Heart right ventricle (tissue), 16 donors: ENCODE results near the gene CDH10. TPM values are rescaled to one million over a fixed set of nuclear protein-coding genes. Genes with fewer than 3 reads are reported as not detected.

Experiments used
- ATAC-seq, 8 donors: fragments of 200-7000 bp; cut with Tn5 transposase; one replicate each; pipeline ENCODE4 v1.9.1; 2020; ENCODE audit warnings: mild to moderate bottlenecking in 8 of 8, moderate library complexity in 8 of 8, moderate number of reproducible peaks in 1 of 8
- DNase-seq, 2 donors: peaks; one replicate each; pipeline ENCODE4 v3.0.0-alpha.2; 2020
- H3K27ac ChIP-seq, 10 donors: fragments of 200-600 bp; sonication (generic) in 2 of 10; one replicate each; pipeline versions ENCODE4 v1.5.0 to v1.8.0; 2020 to 2022; ENCODE audit warnings: mild to moderate bottlenecking in 3 of 10
- H3K27me3 ChIP-seq, 7 donors: fragments of 200-600 bp; one replicate each; pipeline ENCODE4 v1.8.0; 2021 to 2022; ENCODE audit warnings: mild to moderate bottlenecking in 2 of 7
- H3K36me3 ChIP-seq, 9 donors: fragments of 200-600 bp; sonication (generic) in 1 of 9; one replicate each; pipeline versions ENCODE4 v1.5.0 to v1.8.0; 2020 to 2022; ENCODE audit warnings: mild to moderate bottlenecking in 2 of 9
- H3K4me1 ChIP-seq, 9 donors: fragments of 200-600 bp; sonication (generic) in 1 of 9; one replicate each; pipeline versions ENCODE4 v1.5.0 to v1.8.0; 2020 to 2022; ENCODE audit warnings: mild to moderate bottlenecking in 4 of 9
- H3K4me3 ChIP-seq, 10 donors: fragments of 200-600 bp; sonication (generic) in 2 of 10; one replicate each; pipeline versions ENCODE4 v1.5.0 to v1.8.0; 2020 to 2022; ENCODE audit warnings: mild to moderate bottlenecking in 7 of 10, moderate library complexity in 2 of 10
- H3K9me3 ChIP-seq, 11 donors: fragments of 200-600 bp in 10 of 11; sonication (generic) in 2 of 11; one replicate each; pipeline versions ENCODE4 v1.5.0 to v1.8.0; 2013 to 2022; ENCODE audit warnings: mild to moderate bottlenecking in 2 of 11, control low read depth in 1 of 11, moderate library complexity in 1 of 11
- WGBS, 2 donors: extraction: QIAGEN DNeasy Blood & Tissue Kit; methylation state at CpG; one replicate each; pipeline ENCODE4 v1.1.7; 2013; ENCODE audit warnings: inconsistent platforms in 1 of 2; 5-methylcytosine and 5-hydroxymethylcytosine counted together
- intact Hi-C, 10 donors: fragments of 100-400 bp; cut with DNase I; formaldehyde crosslinking; loops; one replicate each; pipeline versions ENCODE4 v1.11.1 to v1.14.2; 2022
- polyA plus RNA-seq, 2 donors: library from polyadenylated mRNA; stranded (reverse); fragments of 200-250 nt; gene quantifications; one replicate each; pipeline ENCODE4 v1.2.3, GENCODE V29; 2013
- total RNA-seq, 10 donors: library from RNA; stranded (reverse); fragmentation: NEBNext Ultra II Directional in 3 of 10; extraction: Animal tissue kit (Norgen Biotek cat#: 25700) in 3 of 10; gene quantifications; one replicate each; pipeline versions ENCODE4 v1.2.1 to v1.2.4, GENCODE V29; 2021 to 2023
- TF ChIP-seq, protein P1 (sequence below), 9 donors: fragments of 200-600 bp; sonication (generic) in 2 of 9; IDR thresholded peaks; one replicate each; pipeline versions ENCODE4 v1.5.0 to v1.8.0; 2021 to 2022; ENCODE audit warnings: antibody characterized with exemption in 9 of 9, mild to moderate bottlenecking in 5 of 9, moderate library complexity in 1 of 9
- donor health status: Arrhythmogenic right ventricular cardiomyopathy.
- donor health status: ischemic (EF 13 %, LVEDD 7.1; RV severe dilation, severe dysfunction).
- donor health status: healthy with polysubstance abuse.
- donor health status: DM: no; HTN: yes; CAD: no.
- donor health status: DM: no; HTN: no; CAD: no.
- donor health status: ischemic (EF 25% LVEDD 6.9; RV normal size, moderate dysfunction).
- donor health status: ischemic (EF 25% LVEDD 5.7; RV mildly dilated, moderate dysfunction).
- donor health status: healthy.
- donor health status: DM: yes; HTN: yes; CAD: no.
- donor health status: Ischemic cardiomyopathy.
- donor health status: ischemic (EF 35%, LVEDD 5.7; RV mildly dilated, moderate dysfunction).
- donor health status: nonischemic (EF 11% LVEDD 7.7; RV severe dilation, severe dysfunction).
- donor health status: DM: yes; HTN: yes; CAD: no.
- donor health status: PGD.
- donor health status: ischemic (EF 29% LVEDD 5.4; RV normal size, mild dysfunction).
- donor health status: nonischemic (EF 23%, LVEDD 6.1; RV moderate dilation, normal function).

Gene CDH10
- total and polyA plus RNA-seq, 12 donors = 0.08 TPM; not detected in 11

DNA sequence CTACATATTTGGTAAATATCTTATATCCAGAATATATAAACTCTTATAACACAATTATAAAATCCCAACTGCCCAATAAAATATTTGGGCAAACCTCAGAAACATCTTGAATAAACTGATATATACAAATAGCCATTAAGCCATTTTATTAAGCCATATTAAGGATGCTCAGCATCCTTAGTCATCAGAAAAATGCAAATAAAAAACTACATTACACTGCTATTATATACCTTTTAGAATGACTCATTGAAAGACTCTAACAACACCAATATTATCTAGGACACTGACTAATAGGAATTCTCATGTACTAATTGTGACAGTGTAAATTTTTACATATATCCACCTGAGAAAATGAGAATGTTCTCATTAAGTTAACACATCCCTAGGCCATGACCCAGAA, 77.8 kb downstream of the CDH10 start:
- TF ChIP-seq, protein P1, sequence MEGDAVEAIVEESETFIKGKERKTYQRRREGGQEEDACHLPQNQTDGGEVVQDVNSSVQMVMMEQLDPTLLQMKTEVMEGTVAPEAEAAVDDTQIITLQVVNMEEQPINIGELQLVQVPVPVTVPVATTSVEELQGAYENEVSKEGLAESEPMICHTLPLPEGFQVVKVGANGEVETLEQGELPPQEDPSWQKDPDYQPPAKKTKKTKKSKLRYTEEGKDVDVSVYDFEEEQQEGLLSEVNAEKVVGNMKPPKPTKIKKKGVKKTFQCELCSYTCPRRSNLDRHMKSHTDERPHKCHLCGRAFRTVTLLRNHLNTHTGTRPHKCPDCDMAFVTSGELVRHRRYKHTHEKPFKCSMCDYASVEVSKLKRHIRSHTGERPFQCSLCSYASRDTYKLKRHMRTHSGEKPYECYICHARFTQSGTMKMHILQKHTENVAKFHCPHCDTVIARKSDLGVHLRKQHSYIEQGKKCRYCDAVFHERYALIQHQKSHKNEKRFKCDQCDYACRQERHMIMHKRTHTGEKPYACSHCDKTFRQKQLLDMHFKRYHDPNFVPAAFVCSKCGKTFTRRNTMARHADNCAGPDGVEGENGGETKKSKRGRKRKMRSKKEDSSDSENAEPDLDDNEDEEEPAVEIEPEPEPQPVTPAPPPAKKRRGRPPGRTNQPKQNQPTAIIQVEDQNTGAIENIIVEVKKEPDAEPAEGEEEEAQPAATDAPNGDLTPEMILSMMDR (IDR thresholded peaks at IDR 0.05) = no peak
- DNase-seq (no peak), ATAC-seq (no peak)
- H3K4me3 ChIP-seq = no peak overlapping the region
- H3K27me3 ChIP-seq = no peaks in the 10 kb centered on the region
- no peak overlapping the region for H3K27ac ChIP-seq
- H3K4me1 ChIP-seq = no peaks in the 10 kb centered on the region
- H3K9me3 ChIP-seq = peaks cover 0 to 6% (median 0%) of the 10 kb centered on the region in 11 donors
- H3K36me3 ChIP-seq = no peaks in the 10 kb centered on the region
- intact Hi-C loops = no loop called here

DNA sequence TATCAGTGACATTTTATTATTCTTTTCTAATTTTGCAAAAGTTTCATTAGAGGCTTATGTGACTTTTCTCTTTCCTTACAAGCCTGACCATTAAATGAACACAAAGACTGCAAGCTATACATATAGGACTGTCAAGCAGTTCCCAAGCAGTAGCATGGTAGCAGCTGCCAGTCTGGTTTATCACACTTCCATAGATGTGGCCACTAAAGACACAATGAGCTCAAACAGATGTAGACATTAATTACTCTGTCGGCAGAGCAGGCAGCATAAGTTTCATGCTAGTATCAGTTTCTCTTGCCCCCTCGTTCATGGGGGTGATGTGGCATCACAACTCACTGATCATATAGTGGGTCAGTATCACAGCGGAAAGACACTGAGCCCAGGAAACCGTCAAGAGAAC, 89.5 kb downstream of the CDH10 start:
- Histone ChIP-seq H3K27ac (no peak overlapping the region), H3K36me3 (no peaks in the 10 kb centered on the region), H3K27me3 (no peaks in the 10 kb centered on the region), H3K4me1 (no peaks in the 10 kb centered on the region), H3K4me3 (no peak overlapping the region), H3K9me3 (no peaks in the 10 kb centered on the region)
- DNase-seq (no peak), ATAC-seq (no peak)
- intact Hi-C loops = no loop called here
- 65 to 73% methylated on average over 4 of the region's 4 CpGs for WGBS, 2 donors
- TF ChIP-seq, protein P1 (IDR thresholded peaks at IDR 0.05) = no peak

- Histone ChIP-seq H3K4me1 (no peaks in the 10 kb centered on the region), H3K36me3 (no peaks in the 10 kb centered on the region), H3K4me3 (no peak overlapping the region), H3K27ac (no peak overlapping the region), H3K27me3 (no peaks in the 10 kb centered on the region), H3K9me3 (peaks cover 0 to 8% (median 0%) of the 10 kb centered on the region in 11 donors)
- ATAC-seq (no peak), DNase-seq (no peak)
- TF ChIP-seq, protein P1 (IDR thresholded peaks at IDR 0.05) = no peak
- intact Hi-C loops = no loop called here
- 59 to 67% methylated on average over 2 of the region's 2 CpGs for WGBS, 2 donors
Measured at GRCh38 chr5:24547132-24547531, 97.6 kb downstream of the CDH10 start.

DNA sequence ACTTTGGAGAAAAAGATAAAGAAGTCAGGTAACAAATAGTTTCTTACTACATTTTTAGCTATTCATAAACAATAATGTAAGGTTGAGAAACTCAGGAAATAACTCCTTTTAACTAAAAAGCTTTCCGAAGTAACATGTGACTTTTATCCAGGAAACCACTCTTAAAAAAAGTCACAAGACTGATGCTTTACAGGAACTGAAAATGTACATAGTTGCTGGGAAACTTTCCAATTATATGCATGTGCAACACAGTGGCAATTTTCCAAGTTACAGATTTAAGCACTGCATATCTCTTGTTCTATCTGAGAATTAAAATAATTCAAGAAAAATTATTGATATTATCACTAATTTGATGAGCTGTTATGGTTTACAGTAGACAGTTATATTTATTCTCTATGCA, 105.2 kb downstream of the CDH10 start:
- WGBS, 2 donors = 23 to 26% methylated on average over 1 of the region's 1 CpG

More for the DNA sequence above, 105.2 kb downstream of the CDH10 start:
- Histone ChIP-seq H3K4me3 (no peak overlapping the region), H3K4me1 (no peaks in the 10 kb centered on the region), H3K36me3 (no peaks in the 10 kb centered on the region), H3K27ac (no peak overlapping the region), H3K27me3 (no peaks in the 10 kb centered on the region), H3K9me3 (peaks cover 0 to 8% (median 0%) of the 10 kb centered on the region in 11 donors)
- no peak for ATAC-seq
- intact Hi-C loops = loop anchor here in 1 of 10 donors (5.0 kb wide), 1 partner anchor 1507 kb away; no protein-coding TSS in a partner anchor
- DNase-seq = no peak
- TF ChIP-seq, protein P1 (IDR thresholded peaks at IDR 0.05) = no peak
